OCI-LY7 (cell line): ENCODE data around the gene ROBO1. TPM values are rescaled to one million over a fixed set of nuclear protein-coding genes. Genes with fewer than 3 reads are reported as not detected.

Source experiments
- BruUV-seq: library from RNA; stranded (reverse); fragments of 400-500 nt; replicated peaks from 2 replicates; lab custom pipeline; 2021; lab: Mats Ljungman, UMichigan
- CTCF ChIA-PET: fragments of 300-600 bp; sonication (Branson Sonifier 250); formaldehyde crosslinking; loops from one replicate; lab custom pipeline; 2022; ENCODE audit warnings: antibody characterized with exemption; ENCODE audit not compliant: unreplicated experiment; lab: Charles Lee
- POLR2A ChIA-PET: fragments of 300-600 bp; sonication (Branson Sonifier 250); formaldehyde crosslinking; loops from one replicate; lab custom pipeline; 2022; ENCODE audit warnings: antibody characterized with exemption; lab: Charles Lee
- DNase-seq: peaks from one replicate; pipeline ENCODE4 v3.0.0-alpha.2; 2015; ENCODE audit warnings: low spot score
- H2AFZ ChIP-seq: fragments of 200-600 bp; sonication (generic), shearing (Covaris generic); 2 replicates; pipeline ENCODE4 v1.6.1; 2014; ENCODE audit warnings: mild to moderate bottlenecking, antibody characterized with exemption, low read length, moderate library complexity
- H3K27ac ChIP-seq: fragments of 200-600 bp; sonication (generic); 2 replicates; pipeline ENCODE4 v1.5.1; 2014; ENCODE audit warnings: mixed run types, low read depth, mild to moderate bottlenecking, moderate library complexity, low read length, inconsistent platforms; ENCODE audit not compliant: poor library complexity, severe bottlenecking
- H3K36me3 ChIP-seq: fragments of 200-600 bp; sonication (generic); 2 replicates; pipeline ENCODE4 v1.6.1; 2014; ENCODE audit warnings: mild to moderate bottlenecking, antibody characterized with exemption, low read length, moderate library complexity, mixed read lengths; ENCODE audit not compliant: insufficient read depth
- H3K4me1 ChIP-seq: fragments of 200-600 bp; sonication (generic); 2 replicates; pipeline ENCODE4 v1.5.1; 2014; ENCODE audit warnings: mild to moderate bottlenecking, low read length; ENCODE audit not compliant: insufficient read depth, poor library complexity, severe bottlenecking
- H3K4me2 ChIP-seq: fragments of 200-600 bp; sonication (generic); 2 replicates; pipeline ENCODE4 v1.6.1; 2014; ENCODE audit warnings: mild to moderate bottlenecking, low read length
- H3K4me3 ChIP-seq: fragments of 200-600 bp; sonication (generic); 2 replicates; pipeline ENCODE4 v1.5.1; 2014; ENCODE audit warnings: mild to moderate bottlenecking, low read depth, low read length; ENCODE audit not compliant: poor library complexity, severe bottlenecking
- H3K79me2 ChIP-seq: fragments of 200-600 bp; sonication (generic); 2 replicates; pipeline ENCODE4 v1.6.1; 2016; ENCODE audit warnings: low read depth, mild to moderate bottlenecking, low read length, moderate library complexity, mixed read lengths; ENCODE audit not compliant: insufficient read depth
- H3K9me2 ChIP-seq: fragments of 200-600 bp; sonication (generic); 2 replicates; pipeline ENCODE4 v1.6.1; 2016; ENCODE audit warnings: mild to moderate bottlenecking, low read length, mixed read lengths; ENCODE audit not compliant: insufficient read depth
- H3K9me3 ChIP-seq: fragments of 200-600 bp; sonication (generic); 2 replicates; pipeline ENCODE4 v1.6.1; 2014; ENCODE audit warnings: mild to moderate bottlenecking, mixed run types, low read length, mixed read lengths
- H4K20me1 ChIP-seq: fragments of 200-600 bp; sonication (generic); 2 replicates; pipeline ENCODE4 v1.6.1; 2014; ENCODE audit warnings: mild to moderate bottlenecking, antibody characterized with exemption, low read length, moderate library complexity, mixed read lengths; ENCODE audit not compliant: insufficient read depth
- EZH2phosphoT487 ChIP-seq: fragments of 200-600 bp; sonication (generic); IDR thresholded peaks from 2 replicates; pipeline ENCODE4 v1.6.1; 2018; ENCODE audit warnings: low read depth, borderline replicate concordance, mild to moderate bottlenecking, mixed run types, antibody characterized with exemption, low read length, moderate library complexity, mixed read lengths
- intact Hi-C: fragments of 100-400 bp; cut with micrococcal nuclease; formaldehyde crosslinking; loops from one replicate; pipeline ENCODE4 v1.10.0; 2022; ENCODE audit not compliant: unreplicated experiment
- total RNA-seq, 2 experiments: library from RNA; depleted of rRNA in 1 of 2; stranded (reverse); fragments of >200 nt in 1 of 2; shearing (Covaris generic) in 1 of 2; gene quantifications; 2 replicates each; pipeline ENCODE4 v1.2.3, GENCODE V29; 2014 to 2022
- TF ChIP-seq, protein P1 (sequence below): fragments of 200-600 bp; sonication (generic); conservative IDR thresholded peaks from 2 replicates; pipeline ENCODE4 v1.5.1; 2014; ENCODE audit warnings: mild to moderate bottlenecking, antibody characterized with exemption, low read length, moderate library complexity, mixed read lengths

The ROBO1 gene
- total RNA-seq, 2 experiments from 2014 or later = not detected

DNA sequence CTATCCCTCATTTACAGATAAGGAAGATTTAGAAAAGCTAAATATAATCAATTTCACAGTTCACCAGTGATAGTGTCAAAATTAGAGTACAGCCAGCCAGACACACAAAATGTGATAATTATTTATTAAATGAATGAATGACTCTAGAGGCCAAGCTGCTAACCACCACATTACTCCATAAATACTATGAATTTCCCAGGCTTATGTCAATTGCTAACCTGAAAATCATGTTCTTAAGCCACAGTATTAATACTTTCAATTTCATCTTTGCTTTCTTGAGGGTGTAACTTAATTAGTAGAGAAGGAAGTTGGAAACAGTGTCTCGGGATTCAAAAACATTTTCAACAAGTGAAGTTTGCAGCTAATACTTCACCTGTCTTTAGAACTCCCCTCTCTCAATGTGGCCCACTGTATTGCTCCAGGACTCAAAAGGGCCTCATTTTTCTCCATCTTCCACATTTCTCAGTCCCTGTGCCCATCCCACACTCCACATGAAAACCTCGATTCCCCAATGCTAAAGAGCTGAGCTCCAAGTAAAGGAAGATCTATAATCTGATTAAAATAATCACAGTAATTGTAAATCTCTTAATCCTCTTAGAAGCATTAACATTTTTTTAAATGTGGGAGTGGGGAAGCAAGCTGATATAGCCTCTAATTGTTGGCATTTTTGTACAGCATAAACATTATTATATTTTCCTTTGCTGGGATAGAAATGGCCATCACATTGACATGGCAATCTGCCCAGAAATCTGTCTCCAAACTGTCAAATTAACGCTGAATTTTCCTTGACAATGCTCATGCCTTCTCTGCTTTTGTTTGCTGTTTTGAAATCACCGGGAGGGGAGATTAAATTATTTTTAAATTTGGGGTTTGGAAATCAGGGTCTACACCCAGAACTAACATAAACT is 765.1 kb downstream of the ROBO1 start:
- ChIA-PET CTCF (no interaction called here), POLR2A (interaction anchor here (0.6 to 0.7 kb wide), 2 partner anchors 29 to 251 kb away, joined by 3 read pairs; no protein-coding TSS in a partner anchor)
- no peak overlapping the region for H3K4me3 ChIP-seq
- H3K4me2 ChIP-seq = no peak overlapping the region
- H3K9me2 ChIP-seq = no peaks in the 10 kb centered on the region
- H3K4me1 ChIP-seq = no peaks in the 10 kb centered on the region
- no TSS peak for BruUV-seq
- no peaks in the 10 kb centered on the region for H3K9me3 ChIP-seq
- DNase-seq = no peak
- no peaks in the 10 kb centered on the region for H3K79me2 ChIP-seq
- H2AFZ ChIP-seq = no peak overlapping the region
- H4K20me1 ChIP-seq = no peaks in the 10 kb centered on the region
- TF ChIP-seq, protein P1, sequence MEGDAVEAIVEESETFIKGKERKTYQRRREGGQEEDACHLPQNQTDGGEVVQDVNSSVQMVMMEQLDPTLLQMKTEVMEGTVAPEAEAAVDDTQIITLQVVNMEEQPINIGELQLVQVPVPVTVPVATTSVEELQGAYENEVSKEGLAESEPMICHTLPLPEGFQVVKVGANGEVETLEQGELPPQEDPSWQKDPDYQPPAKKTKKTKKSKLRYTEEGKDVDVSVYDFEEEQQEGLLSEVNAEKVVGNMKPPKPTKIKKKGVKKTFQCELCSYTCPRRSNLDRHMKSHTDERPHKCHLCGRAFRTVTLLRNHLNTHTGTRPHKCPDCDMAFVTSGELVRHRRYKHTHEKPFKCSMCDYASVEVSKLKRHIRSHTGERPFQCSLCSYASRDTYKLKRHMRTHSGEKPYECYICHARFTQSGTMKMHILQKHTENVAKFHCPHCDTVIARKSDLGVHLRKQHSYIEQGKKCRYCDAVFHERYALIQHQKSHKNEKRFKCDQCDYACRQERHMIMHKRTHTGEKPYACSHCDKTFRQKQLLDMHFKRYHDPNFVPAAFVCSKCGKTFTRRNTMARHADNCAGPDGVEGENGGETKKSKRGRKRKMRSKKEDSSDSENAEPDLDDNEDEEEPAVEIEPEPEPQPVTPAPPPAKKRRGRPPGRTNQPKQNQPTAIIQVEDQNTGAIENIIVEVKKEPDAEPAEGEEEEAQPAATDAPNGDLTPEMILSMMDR = no peak
- no peak for TF ChIP-seq EZH2phosphoT487
- H3K27ac ChIP-seq = no peak overlapping the region
- H3K36me3 ChIP-seq = no peaks in the 10 kb centered on the region
- intact Hi-C loops = no loop called here

DNA sequence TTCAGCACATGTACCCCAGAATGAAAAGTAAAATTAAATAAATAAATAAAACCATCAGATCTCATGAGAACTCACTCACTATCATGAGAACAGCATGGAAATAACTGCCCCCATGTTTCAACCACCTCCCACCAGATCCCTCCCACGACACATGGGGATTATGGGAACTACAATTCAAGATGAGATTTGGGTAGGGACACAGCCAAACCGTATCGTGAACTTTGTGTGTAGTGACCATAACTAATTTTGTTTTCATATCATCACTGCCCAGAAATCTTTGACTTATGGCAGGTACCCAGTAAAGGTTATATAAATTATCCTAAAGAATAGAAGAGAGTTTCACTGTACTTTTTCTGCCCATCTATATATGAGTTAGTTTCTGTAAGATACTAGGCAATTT is 766.5 kb downstream of the ROBO1 start:
- no peak for TF ChIP-seq EZH2phosphoT487
- TF ChIP-seq, protein P1 = no peak
- H3K79me2 ChIP-seq = no peaks in the 10 kb centered on the region
- no peak overlapping the region for H3K4me3 ChIP-seq
- ChIA-PET CTCF (no interaction called here), POLR2A (interaction anchor here (0.9 kb wide), 1 partner anchor 9 kb away, joined by 3 read pairs; no protein-coding TSS in a partner anchor)
- no peak overlapping the region for H3K27ac ChIP-seq
- H2AFZ ChIP-seq = no peak overlapping the region
- no TSS peak for BruUV-seq
- no peaks in the 10 kb centered on the region for H3K9me3 ChIP-seq
- H3K36me3 ChIP-seq = no peaks in the 10 kb centered on the region
- no peaks in the 10 kb centered on the region for H3K4me1 ChIP-seq
- H3K4me2 ChIP-seq = no peak overlapping the region
- H3K9me2 ChIP-seq = no peaks in the 10 kb centered on the region
- intact Hi-C loops = no loop called here
- DNase-seq = no peak
- H4K20me1 ChIP-seq = no peaks in the 10 kb centered on the region

DNA sequence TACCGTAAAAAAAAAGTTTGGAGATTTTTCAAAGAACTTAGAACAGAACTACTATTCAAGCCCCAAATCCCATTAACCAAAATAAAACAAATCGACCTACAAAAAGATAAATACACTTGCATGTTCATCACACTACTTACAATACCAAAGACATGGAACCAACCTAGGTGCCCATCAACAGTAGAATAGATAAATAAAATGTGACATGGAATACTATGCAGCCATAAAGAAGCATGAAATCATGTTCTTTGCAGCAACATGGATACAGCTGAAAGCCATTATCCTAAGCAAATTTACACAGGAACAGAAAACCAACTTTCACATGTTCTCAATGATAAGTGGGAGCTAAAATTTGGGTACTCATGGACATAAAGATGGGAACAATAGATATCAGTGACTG is 768.7 kb downstream of the ROBO1 start:
- Histone ChIP-seq H3K9me3 (no peaks in the 10 kb centered on the region), H4K20me1 (no peaks in the 10 kb centered on the region), H3K4me2 (no peak overlapping the region), H3K4me3 (no peak overlapping the region), H3K36me3 (no peaks in the 10 kb centered on the region), H2AFZ (no peak overlapping the region), H3K27ac (no peak overlapping the region), H3K4me1 (no peaks in the 10 kb centered on the region), H3K79me2 (no peaks in the 10 kb centered on the region), H3K9me2 (no peaks in the 10 kb centered on the region)
- intact Hi-C loops = no loop called here
- CTCF ChIA-PET = no interaction called here
- no TSS peak for BruUV-seq
- DNase-seq = no peak
- TF ChIP-seq, protein P1 = no peak
- TF ChIP-seq EZH2phosphoT487 = no peak
- POLR2A ChIA-PET = no interaction called here
